HL-60 (cell line): ENCODE data around the gene PPM1F.

ENCODE experiments used
- DNase-seq, 2 experiments: peaks; one replicate each; pipeline ENCODE4 v3.0.0-alpha.2; 2010 to 2020; ENCODE audit warnings: low read depth in 1 of 2, low spot score in 1 of 2
- H3K27ac ChIP-seq: fragments of 250-450 bp; sonication (Bioruptor Pico); replicated peaks from 2 replicates; pipeline ENCODE4 v1.5.1; 2020; ENCODE audit warnings: mild to moderate bottlenecking, moderate library complexity
- H3K27me3 ChIP-seq: fragments of 250-450 bp; sonication (Bioruptor Pico); 2 replicates; pipeline ENCODE4 v1.5.1; 2021; ENCODE audit warnings: mild to moderate bottlenecking, moderate library complexity; ENCODE audit not compliant: insufficient read depth, poor library complexity, severe bottlenecking
- H3K4me3 ChIP-seq: replicated peaks from 2 replicates; pipeline ENCODE4 v1.5.1; 2011; ENCODE audit warnings: mild to moderate bottlenecking, control low read depth, low read length; ENCODE audit not compliant: insufficient read depth
- CTCF ChIP-seq: IDR thresholded peaks from one replicate; pipeline ENCODE4 v1.5.1; 2011; ENCODE audit warnings: low read length, control low read depth, inconsistent platforms; ENCODE audit not compliant: insufficient read depth
- GABPA ChIP-seq: IDR thresholded peaks from 2 replicates; pipeline ENCODE4 v1.6.1; 2012; ENCODE audit warnings: low read depth
- POLR2AphosphoS5 ChIP-seq: IDR thresholded peaks from 2 replicates; pipeline ENCODE4 v1.6.1; 2012; ENCODE audit warnings: low read depth
- SPI1 ChIP-seq: IDR thresholded peaks from 2 replicates; pipeline ENCODE4 v1.6.1; 2012; ENCODE audit warnings: low read depth, mild to moderate bottlenecking, borderline replicate concordance
- TF ChIP-seq, protein P1 (sequence below): IDR thresholded peaks from 2 replicates; pipeline ENCODE4 v1.6.1; 2012; ENCODE audit warnings: low read depth; ENCODE audit not compliant: insufficient replicate concordance

PPM1F gene

GRCh38 chr22:21933910-21934309 lies 18.7 kb downstream of the PPM1F start:
- Histone ChIP-seq H3K27ac (no peak overlapping the region), H3K27me3 (no peaks in the 10 kb centered on the region), H3K4me3 (no peak overlapping the region)
- no peak for DNase-seq
- TF ChIP-seq CTCF (no peak), SPI1 (no peak), POLR2AphosphoS5 (no peak), GABPA (no peak)

GRCh38 chr22:21933413-21933812 lies 19.2 kb downstream of the PPM1F start:
- no peak for DNase-seq
- no peaks in the 10 kb centered on the region for H3K27me3 ChIP-seq
- no peak overlapping the region for H3K4me3 ChIP-seq
- TF ChIP-seq CTCF: no peak
- TF ChIP-seq GABPA: no peak
- TF ChIP-seq SPI1: no peak
- no peak for TF ChIP-seq POLR2AphosphoS5
- TF ChIP-seq, protein P1, sequence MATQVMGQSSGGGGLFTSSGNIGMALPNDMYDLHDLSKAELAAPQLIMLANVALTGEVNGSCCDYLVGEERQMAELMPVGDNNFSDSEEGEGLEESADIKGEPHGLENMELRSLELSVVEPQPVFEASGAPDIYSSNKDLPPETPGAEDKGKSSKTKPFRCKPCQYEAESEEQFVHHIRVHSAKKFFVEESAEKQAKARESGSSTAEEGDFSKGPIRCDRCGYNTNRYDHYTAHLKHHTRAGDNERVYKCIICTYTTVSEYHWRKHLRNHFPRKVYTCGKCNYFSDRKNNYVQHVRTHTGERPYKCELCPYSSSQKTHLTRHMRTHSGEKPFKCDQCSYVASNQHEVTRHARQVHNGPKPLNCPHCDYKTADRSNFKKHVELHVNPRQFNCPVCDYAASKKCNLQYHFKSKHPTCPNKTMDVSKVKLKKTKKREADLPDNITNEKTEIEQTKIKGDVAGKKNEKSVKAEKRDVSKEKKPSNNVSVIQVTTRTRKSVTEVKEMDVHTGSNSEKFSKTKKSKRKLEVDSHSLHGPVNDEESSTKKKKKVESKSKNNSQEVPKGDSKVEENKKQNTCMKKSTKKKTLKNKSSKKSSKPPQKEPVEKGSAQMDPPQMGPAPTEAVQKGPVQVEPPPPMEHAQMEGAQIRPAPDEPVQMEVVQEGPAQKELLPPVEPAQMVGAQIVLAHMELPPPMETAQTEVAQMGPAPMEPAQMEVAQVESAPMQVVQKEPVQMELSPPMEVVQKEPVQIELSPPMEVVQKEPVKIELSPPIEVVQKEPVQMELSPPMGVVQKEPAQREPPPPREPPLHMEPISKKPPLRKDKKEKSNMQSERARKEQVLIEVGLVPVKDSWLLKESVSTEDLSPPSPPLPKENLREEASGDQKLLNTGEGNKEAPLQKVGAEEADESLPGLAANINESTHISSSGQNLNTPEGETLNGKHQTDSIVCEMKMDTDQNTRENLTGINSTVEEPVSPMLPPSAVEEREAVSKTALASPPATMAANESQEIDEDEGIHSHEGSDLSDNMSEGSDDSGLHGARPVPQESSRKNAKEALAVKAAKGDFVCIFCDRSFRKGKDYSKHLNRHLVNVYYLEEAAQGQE: no peak
- no peak overlapping the region for H3K27ac ChIP-seq

DNA sequence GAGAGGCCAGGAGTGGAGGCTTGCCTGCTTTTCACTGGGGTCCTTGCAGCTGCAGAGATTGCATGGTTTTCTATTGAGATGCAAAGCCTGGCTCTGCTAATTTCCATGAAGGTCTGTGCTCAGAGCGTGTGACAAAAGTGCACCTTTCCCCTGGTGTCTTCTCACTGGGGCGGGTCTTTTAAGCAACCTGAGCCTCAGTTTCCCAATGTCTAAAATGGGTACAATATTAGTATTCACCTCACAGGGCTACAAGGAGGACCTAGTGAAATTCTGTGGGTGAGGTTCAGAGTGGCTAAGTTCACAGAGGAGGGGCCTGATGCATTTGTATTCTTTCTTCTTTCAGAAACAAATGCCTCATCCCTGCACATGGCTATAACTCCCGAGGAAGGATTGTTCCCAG lies 20.3 kb downstream of the PPM1F start:
- H3K27ac ChIP-seq: no peak overlapping the region
- no peak for TF ChIP-seq SPI1
- TF ChIP-seq, protein P1: no peak
- TF ChIP-seq POLR2AphosphoS5: no peak
- TF ChIP-seq GABPA: no peak
- no peak for TF ChIP-seq CTCF
- no peak overlapping the region for H3K4me3 ChIP-seq
- no peaks in the 10 kb centered on the region for H3K27me3 ChIP-seq
- no peak for DNase-seq

GRCh38 chr22:21931056-21931455 lies 21.6 kb downstream of the PPM1F start:
- Histone ChIP-seq H3K27ac (no peak overlapping the region), H3K27me3 (no peaks in the 10 kb centered on the region)
- TF ChIP-seq SPI1: no peak
- no peak for TF ChIP-seq CTCF
- no peak for TF ChIP-seq GABPA

More at GRCh38 chr22:21931056-21931455, 21.6 kb downstream of the PPM1F start:
- no peak overlapping the region for H3K4me3 ChIP-seq
- DNase-seq: no peak
